Aorta (tissue), 5 donors: ENCODE results near the gene EVA1A. TPM values are rescaled to one million over a fixed set of nuclear protein-coding genes. Genes with fewer than 3 reads are reported as not detected.

Experiments
- ATAC-seq: fragments of 200-7000 bp; cut with Tn5 transposase; one replicate; pipeline ENCODE4 v1.9.1; 2022; ENCODE audit warnings: moderate library complexity; ENCODE audit not compliant: low FRiP score
- DNase-seq, 2 donors: peaks; one replicate each; pipeline ENCODE4 v3.0.0-alpha.2; 2020
- H3K27ac ChIP-seq, 2 donors: one replicate each; pipeline ENCODE4 v1.5.1; 2013; ENCODE audit warnings: low read length in 2 of 2, mild to moderate bottlenecking in 2 of 2, moderate library complexity in 2 of 2, control low read depth in 1 of 2, inconsistent platforms in 1 of 2, low read depth in 1 of 2
- H3K27me3 ChIP-seq, 2 donors: one replicate each; pipeline ENCODE4 v1.6.1; 2013; ENCODE audit warnings: control low read depth in 1 of 2, low read length in 1 of 2, mild to moderate bottlenecking in 1 of 2, moderate library complexity in 1 of 2; ENCODE audit not compliant: insufficient read depth in 2 of 2, control insufficient read depth in 1 of 2
- H3K36me3 ChIP-seq, 2 donors: one replicate each; pipeline ENCODE4 v1.6.1; 2013; ENCODE audit warnings: control low read depth in 1 of 2, low read length in 1 of 2, mild to moderate bottlenecking in 1 of 2; ENCODE audit not compliant: insufficient read depth in 2 of 2, control insufficient read depth in 1 of 2
- H3K4me1 ChIP-seq, 2 donors: one replicate each; pipeline ENCODE4 v1.6.1; 2013; ENCODE audit warnings: low read length in 2 of 2, control low read depth in 1 of 2, mild to moderate bottlenecking in 1 of 2, moderate library complexity in 1 of 2; ENCODE audit not compliant: insufficient read depth in 2 of 2, control insufficient read depth in 1 of 2
- H3K4me3 ChIP-seq, 2 donors: one replicate each; pipeline ENCODE4 v1.5.1; 2013; ENCODE audit warnings: low read length in 2 of 2, control low read depth in 1 of 2, mild to moderate bottlenecking in 1 of 2
- H3K9me3 ChIP-seq: one replicate; pipeline ENCODE4 v1.6.1; 2013; ENCODE audit warnings: mild to moderate bottlenecking, low read length; ENCODE audit not compliant: control insufficient read depth
- WGBS, 2 donors: extraction: QIAGEN DNeasy Blood & Tissue Kit; methylation state at CpG; one replicate each; pipeline ENCODE4 v1.1.7; 2013; 5-methylcytosine and 5-hydroxymethylcytosine counted together
- intact Hi-C, 2 donors: fragments of 100-400 bp; cut with DNase I; formaldehyde crosslinking; loops; one replicate each; pipeline versions ENCODE4 v1.14.2 to v1.15.0; 2022
- polyA plus RNA-seq, 2 donors: library from polyadenylated mRNA; stranded (reverse); fragments of 200-250 nt; gene quantifications; one replicate each; pipeline ENCODE4 v1.2.3, GENCODE V29; 2013
- total RNA-seq, 2 donors: library from RNA; stranded (reverse); fragmentation: NEBNext Ultra II Directional; extraction: Animal tissue kit (Norgen Biotek cat#: 25700); gene quantifications; one replicate each; pipeline ENCODE4 v1.2.1, GENCODE V29; 2021
- donor health status: healthy with polysubstance abuse.
- donor health status: Bipolar disorder and iron deficiency.
- donor health status: DM: no; HTN: no; CAD: no.
- donor health status: DM: no; HTN: no; CAD: no.
- donor health status: DM: yes; HTN: yes; CAD: no.

Gene EVA1A
- total and polyA plus RNA-seq, 4 donors = 0.82 to 6.0 (median 2.4) TPM

GRCh38 chr2:75464348-75464946 lies 96.3 kb downstream of the EVA1A start:
- intact Hi-C loops = no loop called here
- H3K4me3 ChIP-seq = no peak overlapping the region
- no peak overlapping the region for H3K27ac ChIP-seq
- H3K27me3 ChIP-seq = no peaks in the 10 kb centered on the region
- ATAC-seq (no peak), DNase-seq (no peak)
- whole genome bisulfite sequencing, 2 donors = 30 to 38% methylated on average over 4 of the region's 4 CpGs
- H3K4me1 ChIP-seq = no peaks in the 10 kb centered on the region
- H3K36me3 ChIP-seq = no peaks in the 10 kb centered on the region
- peaks cover 2% of the 10 kb centered on the region for H3K9me3 ChIP-seq

- intact Hi-C loops = no loop called here
- no peak overlapping the region for H3K4me3 ChIP-seq
- H3K36me3 ChIP-seq = no peaks in the 10 kb centered on the region
- ATAC-seq (no peak), DNase-seq (no peak)
- H3K27me3 ChIP-seq = no peaks in the 10 kb centered on the region
- 20 to 24% methylated on average over 4 of the region's 4 CpGs for WGBS, 2 donors
- H3K9me3 ChIP-seq = peaks cover 2% of the 10 kb centered on the region
- H3K27ac ChIP-seq = no peak overlapping the region
- no peaks in the 10 kb centered on the region for H3K4me1 ChIP-seq
Measured at GRCh38 chr2:75462721-75463120, 98.0 kb downstream of the EVA1A start.

DNA sequence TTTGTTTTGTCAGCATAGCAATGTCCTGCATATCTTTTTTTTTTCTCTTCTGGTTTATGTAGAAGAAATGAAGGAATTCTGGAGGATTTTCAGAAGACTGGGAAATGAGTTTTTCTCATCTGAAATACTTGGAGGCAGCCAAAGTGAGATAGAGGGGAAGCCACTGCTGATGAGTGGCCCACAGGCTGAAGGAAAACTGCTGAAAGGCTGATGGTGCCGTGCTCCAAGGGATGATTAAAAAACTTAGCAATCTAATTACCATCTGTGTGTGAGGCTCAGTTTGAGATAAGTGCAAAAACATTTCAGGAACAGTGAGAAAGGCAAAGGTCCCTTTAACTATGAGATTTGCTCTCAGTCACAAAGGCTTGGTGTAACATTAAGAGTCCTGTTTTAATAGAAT lies 98.5 kb downstream of the EVA1A start:
- H3K27me3 ChIP-seq = no peaks in the 10 kb centered on the region
- DNase-seq (no peak), ATAC-seq (no peak)
- 25% methylated on average over 1 of the region's 1 CpG for WGBS, 2 donors
- H3K4me1 ChIP-seq = no peaks in the 10 kb centered on the region
- no peaks in the 10 kb centered on the region for H3K36me3 ChIP-seq
- peaks cover 2% of the 10 kb centered on the region for H3K9me3 ChIP-seq
- intact Hi-C loops = no loop called here
- no peak overlapping the region for H3K4me3 ChIP-seq
- H3K27ac ChIP-seq = no peak overlapping the region

DNA sequence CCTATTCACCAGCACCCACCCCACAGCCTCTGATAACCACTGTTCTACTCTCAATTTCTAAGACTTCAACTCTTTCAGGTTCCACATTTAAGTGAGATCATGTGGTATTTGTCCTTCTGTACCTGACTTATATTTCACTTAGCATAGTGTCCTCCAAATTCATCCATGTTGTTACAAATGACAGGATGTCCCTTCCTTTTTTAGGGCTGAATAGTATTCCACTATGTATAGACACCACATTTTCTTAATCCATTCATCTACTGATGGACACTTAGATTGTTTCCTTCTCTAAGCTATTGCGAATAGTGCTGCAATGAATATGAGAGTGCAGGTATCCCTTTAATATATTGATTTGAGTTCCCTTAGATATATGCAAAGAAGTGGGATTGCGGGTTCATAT lies 100.1 kb downstream of the EVA1A start:
- Histone ChIP-seq H3K4me1 (no peaks in the 10 kb centered on the region), H3K9me3 (peaks cover 2% of the 10 kb centered on the region), H3K27me3 (no peaks in the 10 kb centered on the region), H3K27ac (no peak overlapping the region), H3K36me3 (no peaks in the 10 kb centered on the region), H3K4me3 (no peak overlapping the region)
- WGBS, 2 donors = 95 to 97% methylated on average over 2 of the region's 2 CpGs
- no peak for DNase-seq
- no peak for ATAC-seq
- intact Hi-C loops = no loop called here

DNA sequence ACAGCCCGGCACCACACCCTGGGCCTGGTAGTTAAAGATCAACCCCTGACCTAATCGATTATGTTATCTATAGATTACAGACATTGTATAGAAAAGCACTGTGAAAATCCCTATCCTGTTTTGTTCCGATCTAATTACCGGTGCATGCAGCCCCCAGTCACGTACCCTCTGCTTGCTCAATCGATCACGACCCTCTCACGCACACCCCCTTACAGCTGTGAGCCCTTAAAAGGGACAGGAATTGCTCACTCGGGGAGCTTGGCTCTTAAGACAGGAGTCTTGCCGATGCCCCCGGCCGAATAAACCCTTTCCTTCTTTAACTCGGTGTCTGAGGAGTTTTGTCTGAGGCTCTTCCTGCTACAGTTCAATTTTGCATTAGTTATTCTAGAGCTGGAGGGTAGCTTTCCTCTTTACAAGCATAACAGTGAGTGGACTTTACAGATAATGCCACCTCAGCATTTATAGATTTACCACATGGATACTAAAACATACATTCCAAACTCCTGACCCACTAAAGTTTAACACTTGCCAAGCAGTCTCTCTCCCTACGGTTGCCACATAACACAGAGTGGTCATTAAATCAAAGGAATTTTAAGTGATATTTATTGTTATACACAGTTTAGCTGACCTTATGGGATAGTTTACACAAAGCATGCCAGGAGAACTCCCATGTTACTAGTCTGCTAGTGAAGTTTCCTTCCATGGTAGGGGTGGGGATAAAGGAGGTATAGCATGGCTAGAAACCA lies 101.0 kb downstream of the EVA1A start:
- no peaks in the 10 kb centered on the region for H3K36me3 ChIP-seq
- no peaks in the 10 kb centered on the region for H3K27me3 ChIP-seq
- no peak overlapping the region for H3K4me3 ChIP-seq
- no peak overlapping the region for H3K27ac ChIP-seq
- DNase-seq (no peak), ATAC-seq (no peak)
- intact Hi-C loops = no loop called here
- H3K4me1 ChIP-seq = no peaks in the 10 kb centered on the region
- WGBS, 2 donors = 69 to 75% methylated on average over 14 of the region's 14 CpGs
- peaks cover 2% of the 10 kb centered on the region for H3K9me3 ChIP-seq

DNA sequence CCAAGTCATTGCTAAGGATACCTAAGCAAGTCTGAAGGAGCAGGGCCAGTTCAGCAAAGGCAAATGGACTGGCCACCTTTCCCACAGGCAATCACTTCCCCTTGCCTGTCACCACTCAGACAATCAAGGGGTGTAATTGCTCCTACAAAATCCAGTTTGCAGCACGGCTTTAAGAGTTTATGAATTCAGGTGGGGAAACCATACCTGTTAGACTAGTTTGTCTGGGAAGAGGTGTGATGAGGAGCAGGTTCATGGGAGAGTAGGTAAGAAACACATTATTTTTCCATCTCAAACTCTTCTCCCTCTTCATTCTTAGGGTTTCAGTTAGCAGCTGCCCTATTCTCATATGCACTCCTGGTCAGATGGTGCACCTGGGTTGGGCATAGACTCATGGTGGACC lies 102.5 kb downstream of the EVA1A start:
- no peak for ATAC-seq

DNA sequence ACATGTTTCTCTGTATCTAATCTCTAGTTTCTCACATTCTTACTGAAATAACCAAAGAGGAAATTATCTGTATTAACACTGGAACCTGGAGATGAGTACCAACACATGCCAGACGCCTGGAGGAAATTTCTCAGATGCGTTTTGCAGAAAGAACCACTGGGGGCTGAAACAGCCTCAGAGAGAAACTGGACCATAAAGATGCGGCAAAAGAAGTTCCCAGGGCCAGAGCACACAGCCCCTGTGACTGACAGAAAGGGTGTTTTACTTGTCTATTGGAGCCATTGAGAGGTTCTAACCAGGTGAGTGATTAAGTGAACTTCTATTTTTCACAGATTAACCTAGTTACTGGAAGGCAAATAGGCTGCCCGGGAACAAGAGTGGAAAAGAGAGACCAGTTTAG lies 103.9 kb downstream of the EVA1A start:
- Histone ChIP-seq H3K9me3 (peaks cover 2% of the 10 kb centered on the region), H3K27ac (no peak overlapping the region), H3K27me3 (no peaks in the 10 kb centered on the region), H3K36me3 (no peaks in the 10 kb centered on the region), H3K4me3 (no peak overlapping the region), H3K4me1 (peaks cover 0 to 3% of the 10 kb centered on the region in 2 donors)
- intact Hi-C loops = no loop called here
- ATAC-seq (no peak), DNase-seq (no peak)
- WGBS, 2 donors = 57 to 60% methylated on average over 4 of the region's 4 CpGs

More for the DNA sequence above, 102.5 kb downstream of the EVA1A start:
- Histone ChIP-seq H3K27me3 (no peaks in the 10 kb centered on the region), H3K4me3 (no peak overlapping the region), H3K4me1 (peaks cover 0 to 3% of the 10 kb centered on the region in 2 donors), H3K27ac (no peak overlapping the region), H3K36me3 (no peaks in the 10 kb centered on the region), H3K9me3 (peaks cover 2% of the 10 kb centered on the region)
- 81 to 82% methylated on average over 1 of the region's 1 CpG for WGBS, 2 donors
- no peak for DNase-seq
- intact Hi-C loops = no loop called here

DNA sequence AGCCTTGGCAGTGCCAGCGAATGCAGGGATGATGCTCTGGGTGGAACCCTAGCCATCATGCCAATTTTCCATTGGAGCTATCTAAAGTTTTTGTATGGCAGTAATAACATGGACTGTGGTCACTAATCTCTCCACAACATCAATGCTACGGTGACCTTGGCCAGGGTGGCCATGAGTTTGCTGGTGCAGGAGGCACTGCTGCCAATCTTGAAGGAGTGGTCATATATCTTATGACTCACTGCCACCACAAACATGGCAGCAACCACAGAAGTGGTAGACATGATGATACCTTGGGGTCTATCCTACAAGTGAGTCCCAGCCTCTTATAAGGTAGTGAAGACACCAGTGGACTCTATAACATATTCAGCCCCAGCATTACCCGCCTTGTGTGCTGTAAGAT lies 104.6 kb downstream of the EVA1A start:
- H3K4me1 ChIP-seq = peaks cover 0 to 3% of the 10 kb centered on the region in 2 donors
- intact Hi-C loops = no loop called here
- no peaks in the 10 kb centered on the region for H3K27me3 ChIP-seq
- H3K27ac ChIP-seq = no peak overlapping the region
- 81 to 86% methylated on average over 3 of the region's 3 CpGs for WGBS, 2 donors
- H3K9me3 ChIP-seq = no peaks in the 10 kb centered on the region
- no peaks in the 10 kb centered on the region for H3K36me3 ChIP-seq
- DNase-seq = no peak
- no peak overlapping the region for H3K4me3 ChIP-seq
- no peak for ATAC-seq

- H3K4me3 ChIP-seq = no peak overlapping the region
- intact Hi-C loops = no loop called here
- no peak for ATAC-seq
Measured at GRCh38 chr2:75454241-75454620, 106.5 kb downstream of the EVA1A start.

More at GRCh38 chr2:75454241-75454620, 106.5 kb downstream of the EVA1A start:
- H3K27ac ChIP-seq = no peak overlapping the region
- WGBS, 2 donors = 71 to 73% methylated on average over 2 of the region's 2 CpGs
- no peaks in the 10 kb centered on the region for H3K27me3 ChIP-seq
- DNase-seq = no peak
- no peaks in the 10 kb centered on the region for H3K36me3 ChIP-seq
- peaks cover 0 to 3% of the 10 kb centered on the region in 2 donors for H3K4me1 ChIP-seq
- H3K9me3 ChIP-seq = no peaks in the 10 kb centered on the region
